HT1080 (cell line): ENCODE data around the gene PCDHB13. TPM values are rescaled to one million over a fixed set of nuclear protein-coding genes. Genes with fewer than 3 reads are reported as not detected.

ENCODE experiments used
- DNase-seq: peaks from one replicate; pipeline ENCODE4 v3.0.0-alpha.2; 2015; ENCODE audit warnings: low read depth
- total RNA-seq: library from RNA; depleted of rRNA; stranded (reverse); fragments of >200 nt; shearing (Covaris generic); gene quantifications from 2 replicates; pipeline ENCODE4 v1.2.3, GENCODE V29; 2014; rRNA removed

Gene PCDHB13
- total RNA-seq, 1 experiment from 2014 or later, result 0.06 TPM

- DNase-seq, result no peak
Measured at GRCh38 chr5:141260458-141261237, 46.9 kb downstream of the PCDHB13 start.

- no peak for DNase-seq
Measured at GRCh38 chr5:141261238-141261546, 47.5 kb downstream of the PCDHB13 start.

Other genes starting within 250 kb of the PCDHB13 start
- not detected in 2 replicates for gene PCDHAC2, start 247.4 kb upstream of the PCDHB13 start, total RNA-seq
- not detected in 2 replicates for gene PCDHB1, start 162.5 kb upstream of the PCDHB13 start, total RNA-seq
- 0.37 and 0.43 TPM in 2 replicates for gene PCDHB2, start 119.3 kb upstream of the PCDHB13 start, total RNA-seq
- 0.03 TPM in 1 of 2 replicates, not detected in the other for gene PCDHB3, start 113.4 kb upstream of the PCDHB13 start, total RNA-seq
- not detected in 2 replicates for gene PCDHB4, start 92.1 kb upstream of the PCDHB13 start, total RNA-seq
- 0.10 and 0.90 TPM in 2 replicates for gene PCDHB5, start 78.7 kb upstream of the PCDHB13 start, total RNA-seq
- 0.13 and 0.27 TPM in 2 replicates for gene PCDHB6, start 63.9 kb upstream of the PCDHB13 start, total RNA-seq
- 0.05 TPM in 1 of 2 replicates, not detected in the other for gene PCDHB7, start 41.3 kb upstream of the PCDHB13 start, total RNA-seq
- not detected in 2 replicates for gene PCDHB8, start 36.1 kb upstream of the PCDHB13 start, total RNA-seq
- gene PCDHB16, start 31.5 kb upstream of the PCDHB13 start, total RNA-seq, result 0.03 TPM in 1 of 2 replicates, not detected in the other
- gene PCDHB9, start 26.8 kb upstream of the PCDHB13 start, total RNA-seq, result 0.40 TPM in 1 of 2 replicates, not detected in the other
- gene PCDHB10, start 21.6 kb upstream of the PCDHB13 start, total RNA-seq, result 0.11 TPM in 1 of 2 replicates, not detected in the other
- gene PCDHB11, start 14.3 kb upstream of the PCDHB13 start, total RNA-seq, result not detected in 2 replicates
- gene PCDHB12, start 5.2 kb upstream of the PCDHB13 start, total RNA-seq, result not detected in 2 replicates
- gene PCDHB14, start 9.4 kb downstream of the PCDHB13 start, total RNA-seq, result 0.03 and 0.08 TPM in 2 replicates
- gene PCDHB15, start 31.5 kb downstream of the PCDHB13 start, total RNA-seq, result 0.03 and 0.10 TPM in 2 replicates
- not detected in 2 replicates for gene SLC25A2, start 90.1 kb downstream of the PCDHB13 start, total RNA-seq
- gene TAF7, start 106.9 kb downstream of the PCDHB13 start, total RNA-seq, result 42.6 and 48.1 TPM in 2 replicates
- 0.07 and 0.32 TPM in 2 replicates for gene PCDHGA1, start 116.6 kb downstream of the PCDHB13 start, total RNA-seq
- 0.27 and 0.84 TPM in 2 replicates for gene PCDHGA2, start 124.8 kb downstream of the PCDHB13 start, total RNA-seq
- gene PCDHGA3, start 129.9 kb downstream of the PCDHB13 start, total RNA-seq, result 0.10 and 0.14 TPM in 2 replicates
- 0.53 and 1.4 TPM in 2 replicates for gene PCDHGB1, start 136.2 kb downstream of the PCDHB13 start, total RNA-seq
- 0.71 and 0.73 TPM in 2 replicates for gene PCDHGA4, start 141.1 kb downstream of the PCDHB13 start, total RNA-seq
- gene PCDHGB2, start 146.1 kb downstream of the PCDHB13 start, total RNA-seq, result 0.69 and 0.77 TPM in 2 replicates
- gene PCDHGA5, start 150.2 kb downstream of the PCDHB13 start, total RNA-seq, result 0.07 and 0.21 TPM in 2 replicates
- 0.80 and 1.5 TPM in 2 replicates for gene PCDHGB3, start 156.3 kb downstream of the PCDHB13 start, total RNA-seq
- 0.20 and 1.2 TPM in 2 replicates for gene PCDHGA6, start 160.0 kb downstream of the PCDHB13 start, total RNA-seq
- gene PCDHGA7, start 168.8 kb downstream of the PCDHB13 start, total RNA-seq, result 0.03 and 0.11 TPM in 2 replicates
- gene PCDHGB4, start 173.8 kb downstream of the PCDHB13 start, total RNA-seq, result 9.9 and 10.2 TPM in 2 replicates
- 0.17 and 0.61 TPM in 2 replicates for gene PCDHGA8, start 178.7 kb downstream of the PCDHB13 start, total RNA-seq
- gene PCDHGB5, start 184.0 kb downstream of the PCDHB13 start, total RNA-seq, result 0.37 and 0.55 TPM in 2 replicates
- 0.23 and 0.29 TPM in 2 replicates for gene PCDHGA9, start 188.9 kb downstream of the PCDHB13 start, total RNA-seq
- 0.10 and 0.20 TPM in 2 replicates for gene PCDHGB6, start 194.1 kb downstream of the PCDHB13 start, total RNA-seq
- gene PCDHGA10, start 199.1 kb downstream of the PCDHB13 start, total RNA-seq, result 0.80 and 0.90 TPM in 2 replicates
- gene PCDHGB7, start 203.8 kb downstream of the PCDHB13 start, total RNA-seq, result 0.47 and 0.53 TPM in 2 replicates
- 0.42 and 0.50 TPM in 2 replicates for gene PCDHGA11, start 207.1 kb downstream of the PCDHB13 start, total RNA-seq
- gene PCDHGA12, start 216.6 kb downstream of the PCDHB13 start, total RNA-seq, result 0.66 and 0.70 TPM in 2 replicates